ENCODE data around the gene RRAGD. TPM values are rescaled to one million over a fixed set of nuclear protein-coding genes. Genes with fewer than 3 reads are reported as not detected.

RRAGD gene
- total and polyA plus RNA-seq, 2 donors from 2014 or later = 31.5 to 51.6 TPM

DNA sequence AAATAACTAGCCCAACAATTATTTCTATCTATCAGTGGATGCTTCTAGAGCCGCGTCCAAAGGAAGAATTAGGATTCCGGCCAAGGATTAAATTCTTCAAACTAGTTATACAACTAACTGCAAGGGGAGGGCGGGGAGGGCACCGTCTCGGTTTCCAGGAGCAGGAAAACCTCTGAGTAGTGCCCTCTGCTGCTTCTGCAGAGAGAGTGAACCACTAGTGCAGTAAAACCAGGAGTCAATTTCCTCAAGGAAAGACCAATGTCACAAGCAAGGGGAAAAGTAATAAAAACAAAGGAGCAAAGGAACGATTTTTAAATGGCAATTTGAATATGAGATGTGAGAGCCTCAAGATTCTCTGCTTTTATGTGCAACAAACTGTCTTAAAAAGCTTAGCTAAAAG is 43.1 kb downstream of the RRAGD start:
- Histone ChIP-seq H3K9me3 (ENCODE audit: control insufficient read depth in 2 of 3, insufficient read depth in 1 of 3, low read length in 3 of 3) (no peaks in the 10 kb centered on the region), H3K36me3 (ENCODE audit: control insufficient read depth in 2 of 3, insufficient read depth in 3 of 3, low read length in 3 of 3) (no peaks in the 10 kb centered on the region), H3K4me1 (ENCODE audit: control insufficient read depth in 2 of 3, insufficient read depth in 2 of 3, low read depth in 1 of 3, low read length in 3 of 3) (peaks cover 0 to 5% (median 0%) of the 10 kb centered on the region in 3 donors), H3K9ac (ENCODE audit: low read length in 3 of 3) (no peak overlapping the region), H3K4me3 (ENCODE audit: low read length in 3 of 3) (no peak overlapping the region), H3K27me3 (ENCODE audit: control insufficient read depth, insufficient read depth, low read length) (no peaks in the 10 kb centered on the region), H3K27ac (ENCODE audit: low read depth in 2 of 2, low read length in 2 of 2) (peak overlapping the region in 1 of 2 donors; percentile 32)
- intact Hi-C loops (cut with DNase I) = loop anchor here (10.0 kb wide), 1 partner anchor 234 kb away; no protein-coding TSS in a partner anchor
- TF ChIP-seq, protein P1, sequence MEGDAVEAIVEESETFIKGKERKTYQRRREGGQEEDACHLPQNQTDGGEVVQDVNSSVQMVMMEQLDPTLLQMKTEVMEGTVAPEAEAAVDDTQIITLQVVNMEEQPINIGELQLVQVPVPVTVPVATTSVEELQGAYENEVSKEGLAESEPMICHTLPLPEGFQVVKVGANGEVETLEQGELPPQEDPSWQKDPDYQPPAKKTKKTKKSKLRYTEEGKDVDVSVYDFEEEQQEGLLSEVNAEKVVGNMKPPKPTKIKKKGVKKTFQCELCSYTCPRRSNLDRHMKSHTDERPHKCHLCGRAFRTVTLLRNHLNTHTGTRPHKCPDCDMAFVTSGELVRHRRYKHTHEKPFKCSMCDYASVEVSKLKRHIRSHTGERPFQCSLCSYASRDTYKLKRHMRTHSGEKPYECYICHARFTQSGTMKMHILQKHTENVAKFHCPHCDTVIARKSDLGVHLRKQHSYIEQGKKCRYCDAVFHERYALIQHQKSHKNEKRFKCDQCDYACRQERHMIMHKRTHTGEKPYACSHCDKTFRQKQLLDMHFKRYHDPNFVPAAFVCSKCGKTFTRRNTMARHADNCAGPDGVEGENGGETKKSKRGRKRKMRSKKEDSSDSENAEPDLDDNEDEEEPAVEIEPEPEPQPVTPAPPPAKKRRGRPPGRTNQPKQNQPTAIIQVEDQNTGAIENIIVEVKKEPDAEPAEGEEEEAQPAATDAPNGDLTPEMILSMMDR (IDR thresholded peaks at IDR 0.05; ENCODE audit: borderline replicate concordance, extremely low read depth, insufficient read depth) = peak; percentile 64
- DNase-seq = peak in 4 of 5 donors; percentile 46 to 86 (median 60)
- FAIRE-seq = peak; percentile 11

DNA sequence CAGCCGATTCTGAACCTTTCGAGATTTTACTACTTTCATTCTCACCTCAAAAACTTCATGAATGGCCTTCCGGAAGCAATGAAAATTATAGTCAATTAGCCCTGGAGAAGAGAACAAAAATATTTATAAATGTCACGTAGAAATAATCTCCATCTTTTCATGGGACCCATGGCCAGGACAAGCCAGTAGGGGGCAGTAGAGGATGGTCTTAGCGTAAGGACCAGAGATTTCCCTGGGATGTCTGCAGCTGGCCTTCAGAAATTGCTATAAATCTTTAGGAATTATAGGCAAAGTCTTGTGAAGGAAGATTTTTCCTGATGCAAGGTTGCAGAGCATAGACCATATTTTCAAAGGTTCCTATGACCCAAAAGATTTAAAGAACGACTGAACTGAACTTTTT is 44.0 kb downstream of the RRAGD start:
- H3K27me3 ChIP-seq (ENCODE audit: control insufficient read depth, insufficient read depth, low read length) = no peaks in the 10 kb centered on the region
- intact Hi-C loops (cut with DNase I) = loop anchor here (10.0 kb wide), 1 partner anchor 233 kb away; no protein-coding TSS in a partner anchor
- H3K27ac ChIP-seq (ENCODE audit: low read depth in 2 of 2, low read length in 2 of 2) = no peak overlapping the region
- DNase-seq = peak in 4 of 5 donors; percentile 55 to 80 (median 66)
- TF ChIP-seq, protein P1 (IDR thresholded peaks at IDR 0.05; ENCODE audit: borderline replicate concordance, extremely low read depth, insufficient read depth) = peak; percentile 75
- no peaks in the 10 kb centered on the region for H3K36me3 ChIP-seq (ENCODE audit: control insufficient read depth in 2 of 3, insufficient read depth in 3 of 3, low read length in 3 of 3)
- no peak overlapping the region for H3K9ac ChIP-seq (ENCODE audit: low read length in 3 of 3)
- H3K4me1 ChIP-seq (ENCODE audit: control insufficient read depth in 2 of 3, insufficient read depth in 2 of 3, low read depth in 1 of 3, low read length in 3 of 3) = peaks cover 0 to 5% (median 0%) of the 10 kb centered on the region in 3 donors
- peak; percentile 32 for FAIRE-seq
- no peaks in the 10 kb centered on the region for H3K9me3 ChIP-seq (ENCODE audit: control insufficient read depth in 2 of 3, insufficient read depth in 1 of 3, low read length in 3 of 3)
- no peak overlapping the region for H3K4me3 ChIP-seq (ENCODE audit: low read length in 3 of 3)

DNA sequence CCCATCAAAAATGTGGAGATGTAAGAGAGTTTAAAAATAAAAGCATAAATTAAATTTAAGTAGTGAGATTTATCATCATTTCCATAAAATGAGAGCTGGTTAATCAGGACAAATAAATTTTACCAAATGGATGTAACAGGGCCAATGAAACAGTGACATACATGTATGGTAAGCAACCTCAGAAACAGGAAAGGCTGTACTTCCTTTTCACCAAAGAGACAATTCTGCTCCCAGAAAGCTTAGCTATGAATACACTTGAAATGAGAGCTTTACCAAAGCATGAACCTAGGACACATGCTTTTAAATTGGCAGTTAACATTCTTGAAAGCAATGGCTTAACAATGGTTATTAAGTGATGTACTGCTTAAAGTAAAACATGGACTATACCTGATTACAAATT is 47.5 kb downstream of the RRAGD start:
- no peaks in the 10 kb centered on the region for H3K27me3 ChIP-seq (ENCODE audit: control insufficient read depth, insufficient read depth, low read length)
- no peak for DNase-seq
- no peak overlapping the region for H3K27ac ChIP-seq (ENCODE audit: low read depth in 2 of 2, low read length in 2 of 2)
- H3K9ac ChIP-seq (ENCODE audit: low read length in 3 of 3) = no peak overlapping the region
- intact Hi-C loops (cut with DNase I) = loop anchor here (10.0 kb wide), 1 partner anchor 230 kb away; no protein-coding TSS in a partner anchor
- peaks cover 0 to 5% (median 0%) of the 10 kb centered on the region in 3 donors for H3K4me1 ChIP-seq (ENCODE audit: control insufficient read depth in 2 of 3, insufficient read depth in 2 of 3, low read depth in 1 of 3, low read length in 3 of 3)
- TF ChIP-seq, protein P1 (IDR thresholded peaks at IDR 0.05; ENCODE audit: borderline replicate concordance, extremely low read depth, insufficient read depth) = no peak
- no peak overlapping the region for H3K4me3 ChIP-seq (ENCODE audit: low read length in 3 of 3)
- H3K9me3 ChIP-seq (ENCODE audit: control insufficient read depth in 2 of 3, insufficient read depth in 1 of 3, low read length in 3 of 3) = no peaks in the 10 kb centered on the region
- FAIRE-seq = no peak
- H3K36me3 ChIP-seq (ENCODE audit: control insufficient read depth in 2 of 3, insufficient read depth in 3 of 3, low read length in 3 of 3) = no peaks in the 10 kb centered on the region

DNA sequence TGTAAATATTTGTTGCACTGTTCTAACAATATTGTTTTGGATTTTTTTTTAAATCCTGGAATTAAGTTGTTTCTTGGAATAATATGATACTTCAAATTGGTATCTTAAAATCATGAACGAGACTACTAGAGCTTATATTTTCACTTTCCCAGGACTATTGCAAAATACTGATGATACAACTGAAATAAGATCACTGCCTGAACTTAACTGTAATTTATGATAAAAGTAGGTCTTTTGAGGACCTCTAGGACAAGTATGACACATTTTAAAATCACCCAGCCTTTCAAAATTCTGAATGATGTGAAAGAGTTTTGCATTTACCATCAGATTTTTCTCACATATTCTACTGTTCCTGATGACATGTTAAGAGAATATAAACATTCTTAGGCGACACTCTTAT is 50.9 kb downstream of the RRAGD start:
- H3K27me3 ChIP-seq (ENCODE audit: control insufficient read depth, insufficient read depth, low read length) = no peaks in the 10 kb centered on the region
- H3K36me3 ChIP-seq (ENCODE audit: control insufficient read depth in 2 of 3, insufficient read depth in 3 of 3, low read length in 3 of 3) = no peaks in the 10 kb centered on the region
- intact Hi-C loops (cut with DNase I) = loop anchor here (10.0 kb wide), 1 partner anchor 226 kb away; no protein-coding TSS in a partner anchor
- FAIRE-seq = no peak
- TF ChIP-seq, protein P1 (IDR thresholded peaks at IDR 0.05; ENCODE audit: borderline replicate concordance, extremely low read depth, insufficient read depth) = no peak
- H3K9ac ChIP-seq (ENCODE audit: low read length in 3 of 3) = no peak overlapping the region
- H3K27ac ChIP-seq (ENCODE audit: low read depth in 2 of 2, low read length in 2 of 2) = no peak overlapping the region
- no peak for DNase-seq
- H3K4me1 ChIP-seq (ENCODE audit: control insufficient read depth in 2 of 3, insufficient read depth in 2 of 3, low read depth in 1 of 3, low read length in 3 of 3) = no peaks in the 10 kb centered on the region
- no peaks in the 10 kb centered on the region for H3K9me3 ChIP-seq (ENCODE audit: control insufficient read depth in 2 of 3, insufficient read depth in 1 of 3, low read length in 3 of 3)
- no peak overlapping the region for H3K4me3 ChIP-seq (ENCODE audit: low read length in 3 of 3)

Measured in kidney (tissue), 14 donors.